Breast epithelium (tissue), 3 donors: Measurements from ENCODE around the gene NCAPG2.

Source experiments
- POLR2A ChIP-seq: fragments of 450-650 bp; IDR thresholded peaks from one replicate; pipeline ENCODE4 v1.6.1; 2016; ENCODE audit warnings: antibody characterized with exemption, mild to moderate bottlenecking, moderate library complexity
- POLR2AphosphoS5 ChIP-seq, 3 donors: sonication (generic); formaldehyde crosslinking; IDR thresholded peaks; one replicate each; pipeline ENCODE4 v1.6.1; 2017; ENCODE audit warnings: antibody characterized with exemption in 3 of 3
- TF ChIP-seq, protein P1 (sequence below), 3 donors: fragments of 450-650 bp; IDR thresholded peaks; one replicate each; pipeline ENCODE4 v1.5.1; 2016 to 2017; ENCODE audit warnings: antibody characterized with exemption in 3 of 3, mild to moderate bottlenecking in 3 of 3, moderate library complexity in 3 of 3

- TF ChIP-seq, protein P1, sequence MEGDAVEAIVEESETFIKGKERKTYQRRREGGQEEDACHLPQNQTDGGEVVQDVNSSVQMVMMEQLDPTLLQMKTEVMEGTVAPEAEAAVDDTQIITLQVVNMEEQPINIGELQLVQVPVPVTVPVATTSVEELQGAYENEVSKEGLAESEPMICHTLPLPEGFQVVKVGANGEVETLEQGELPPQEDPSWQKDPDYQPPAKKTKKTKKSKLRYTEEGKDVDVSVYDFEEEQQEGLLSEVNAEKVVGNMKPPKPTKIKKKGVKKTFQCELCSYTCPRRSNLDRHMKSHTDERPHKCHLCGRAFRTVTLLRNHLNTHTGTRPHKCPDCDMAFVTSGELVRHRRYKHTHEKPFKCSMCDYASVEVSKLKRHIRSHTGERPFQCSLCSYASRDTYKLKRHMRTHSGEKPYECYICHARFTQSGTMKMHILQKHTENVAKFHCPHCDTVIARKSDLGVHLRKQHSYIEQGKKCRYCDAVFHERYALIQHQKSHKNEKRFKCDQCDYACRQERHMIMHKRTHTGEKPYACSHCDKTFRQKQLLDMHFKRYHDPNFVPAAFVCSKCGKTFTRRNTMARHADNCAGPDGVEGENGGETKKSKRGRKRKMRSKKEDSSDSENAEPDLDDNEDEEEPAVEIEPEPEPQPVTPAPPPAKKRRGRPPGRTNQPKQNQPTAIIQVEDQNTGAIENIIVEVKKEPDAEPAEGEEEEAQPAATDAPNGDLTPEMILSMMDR (IDR thresholded peaks at IDR 0.05) = no peak
- TF ChIP-seq POLR2A (no peak), POLR2AphosphoS5 (IDR thresholded peaks at IDR 0.05) (no peak)
Measured at GRCh38 chr7:158617737-158618128, 86.9 kb downstream of the NCAPG2 start.
